Stimulated activated CD8-positive, alpha-beta memory T cell treated with anti-CD3 and anti-CD28 coated beads, Interleukin-2, amount 100 ng/mL, for 48 hours (primary cell): ENCODE results near the gene RAP1GAP.

Experiments used
- DNase-seq, 2 donors: peaks; one replicate each; pipeline ENCODE4 v3.0.0-alpha.2; 2020; ENCODE audit warnings: low read depth in 2 of 2

The RAP1GAP gene

DNA sequence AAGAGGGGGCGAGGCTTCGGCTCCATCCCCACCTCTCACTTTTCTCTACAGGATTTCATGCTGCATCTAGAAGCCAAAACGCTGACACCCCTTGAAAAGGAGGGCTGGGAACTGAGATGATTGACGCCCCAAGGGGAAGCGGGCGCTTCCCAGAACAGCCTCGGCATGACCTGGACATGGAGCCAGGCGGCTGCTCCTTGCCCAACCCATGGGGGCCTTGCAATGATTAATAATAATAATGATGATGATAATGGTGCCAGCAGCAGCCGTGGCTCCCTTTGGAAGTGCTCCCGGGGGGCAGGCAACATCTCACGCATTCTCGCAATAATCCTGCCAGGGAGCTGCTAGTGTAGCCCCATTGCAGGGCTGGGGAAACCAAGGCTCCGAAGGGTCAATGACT is 78.2 kb downstream of the RAP1GAP start:
- DNase-seq = no peak

DNA sequence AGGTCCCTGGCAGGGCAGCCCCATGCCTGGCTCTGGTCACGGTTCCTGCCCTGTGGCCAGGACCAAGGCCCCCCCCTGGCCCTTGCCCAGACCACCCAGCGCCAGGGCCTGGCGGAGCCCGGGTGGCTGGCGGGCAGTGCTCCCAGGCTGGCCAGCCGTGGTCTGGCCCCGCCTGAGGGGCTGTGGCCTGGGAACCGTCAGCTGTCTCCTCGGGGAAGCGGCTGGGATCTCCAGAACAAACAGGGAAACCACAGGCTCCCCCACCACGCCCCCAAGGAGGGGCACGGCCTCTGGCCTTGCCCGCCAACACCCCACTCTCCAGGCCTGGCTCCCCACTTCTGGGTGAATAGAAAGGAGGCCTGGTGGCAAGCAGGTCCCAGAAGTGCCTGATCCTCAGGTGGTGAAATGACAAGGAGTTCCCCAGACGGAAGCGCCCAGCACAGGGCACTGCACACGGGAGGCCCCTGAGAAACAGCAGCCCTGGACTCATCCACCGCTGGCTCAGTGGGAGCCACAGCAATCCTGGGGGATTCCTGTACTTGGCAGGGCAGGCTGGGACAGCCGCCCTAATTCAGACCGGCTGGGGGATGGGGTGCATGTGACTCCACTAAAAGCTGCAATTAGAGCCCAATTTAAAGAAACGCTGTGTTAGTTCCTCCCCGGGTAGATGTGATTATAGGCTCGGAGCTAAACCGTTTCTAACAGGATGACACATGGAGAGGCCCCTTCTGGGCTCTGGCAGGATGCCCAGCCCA is 78.9 kb downstream of the RAP1GAP start:
- DNase-seq = no peak

DNA sequence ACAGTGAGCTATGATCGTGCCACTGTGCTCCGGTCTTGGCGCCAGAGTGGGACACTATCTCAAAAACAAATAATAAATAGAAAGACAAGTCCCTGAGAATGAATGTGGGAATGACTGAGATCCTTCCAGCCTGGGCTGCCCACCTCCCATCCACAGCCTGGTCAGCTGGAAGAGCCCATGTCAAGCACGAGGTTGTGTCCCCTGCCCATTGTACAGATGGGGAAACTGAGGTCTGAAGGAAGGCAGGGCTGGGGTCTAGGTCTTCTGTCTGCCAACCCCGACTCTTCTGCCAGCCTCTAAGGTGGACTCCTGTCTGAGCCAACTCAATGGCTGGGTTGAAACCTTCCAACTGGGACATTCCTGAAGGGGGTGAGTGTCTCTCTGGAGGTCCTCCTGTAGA is 79.5 kb downstream of the RAP1GAP start:
- DNase-seq = no peak

DNA sequence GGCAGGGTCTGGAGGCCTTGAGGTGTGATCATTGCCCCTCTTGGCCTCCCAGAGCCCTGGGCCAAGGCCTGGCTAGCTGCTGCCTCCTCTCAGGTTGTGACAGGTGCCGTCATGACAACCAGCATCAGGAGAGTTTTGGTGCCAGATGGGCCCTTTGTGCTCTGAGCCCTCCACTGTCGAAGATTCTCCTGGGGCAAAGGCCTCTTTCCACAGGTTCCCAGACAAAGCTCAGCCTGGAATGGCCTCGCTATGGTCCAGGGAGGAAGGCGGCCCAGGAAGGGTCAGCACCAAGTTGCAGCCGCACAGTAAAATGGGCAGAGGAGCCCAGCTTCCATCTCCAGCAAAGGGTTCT is 81.6 kb downstream of the RAP1GAP start:
- DNase-seq = no peak

DNA sequence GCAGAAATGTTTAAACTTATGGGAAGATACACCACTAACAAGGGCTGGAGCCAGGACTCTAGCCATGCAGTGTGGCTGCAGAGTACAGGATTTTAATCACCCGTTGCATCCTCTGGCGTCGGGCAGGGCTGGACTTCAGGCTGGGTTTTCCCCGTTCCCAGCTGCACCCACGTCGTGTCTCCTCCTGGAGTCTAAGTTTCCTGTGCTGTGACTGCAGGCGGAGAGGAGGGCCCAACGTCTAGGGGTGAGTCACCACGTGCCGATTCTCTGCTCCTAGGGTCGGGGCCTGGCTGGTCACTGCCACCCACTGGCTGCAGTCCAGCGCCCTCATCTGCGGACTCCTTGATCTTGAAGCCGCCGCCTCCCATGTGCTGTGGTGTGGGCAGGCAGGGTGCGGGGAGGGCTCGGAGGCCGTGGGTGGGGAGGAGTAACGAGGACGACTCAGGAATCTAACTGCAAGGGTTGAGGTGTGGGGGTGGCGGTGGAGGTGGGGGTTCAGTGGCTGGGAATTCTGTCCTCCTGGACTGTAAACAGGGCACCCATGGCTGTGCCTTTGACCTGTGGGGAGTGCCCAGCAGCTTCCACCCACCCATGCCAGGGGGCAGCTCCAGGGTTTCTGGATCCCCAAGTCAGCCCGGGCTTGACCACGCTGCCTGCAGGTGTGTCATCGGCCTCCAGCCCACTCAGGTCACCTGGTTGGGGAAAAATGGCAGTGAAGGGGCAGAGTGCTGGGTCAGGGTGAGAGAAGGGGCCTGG is 82.1 kb downstream of the RAP1GAP start:
- no peak for DNase-seq

DNA sequence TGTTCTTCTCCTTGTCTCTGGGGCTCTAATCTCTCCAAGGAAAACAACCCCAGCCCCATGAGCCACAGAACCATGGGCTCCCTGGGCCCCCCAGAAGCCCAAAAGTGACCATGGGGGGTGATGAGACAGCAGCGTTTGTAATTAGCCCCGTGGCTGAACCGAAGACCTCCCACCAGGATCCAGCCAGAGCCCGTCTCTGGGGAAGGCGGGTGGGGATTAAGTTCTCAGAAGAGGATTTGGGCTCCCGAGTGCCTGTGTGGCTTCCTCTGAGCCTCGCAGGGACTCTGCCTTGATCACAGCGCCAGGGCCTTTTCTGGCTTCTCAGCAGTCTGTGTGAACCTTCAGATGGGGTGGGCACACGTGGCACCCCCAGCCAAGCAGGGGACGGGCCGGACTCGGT is 82.9 kb downstream of the RAP1GAP start:
- DNase-seq = no peak

DNA sequence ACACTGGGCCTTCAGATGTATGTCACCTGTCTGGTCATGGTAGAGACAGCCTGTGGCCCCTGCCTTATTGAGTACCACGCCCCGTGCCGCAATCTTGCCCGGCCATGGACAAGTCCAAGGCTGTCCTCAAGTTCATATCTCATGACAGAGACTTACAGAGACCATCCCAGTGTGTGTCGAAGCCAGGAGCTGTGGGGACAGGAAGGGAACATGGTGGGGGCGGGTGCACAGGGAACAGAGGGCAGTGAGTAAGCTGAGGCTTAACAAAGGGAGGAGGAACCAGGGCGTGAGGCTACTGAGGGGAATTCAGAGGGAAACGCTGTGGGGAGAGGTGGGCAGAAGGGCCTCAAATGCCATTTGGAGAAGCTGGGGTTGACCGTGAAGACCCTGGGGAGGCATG is 84.1 kb downstream of the RAP1GAP start:
- DNase-seq = no peak

DNA sequence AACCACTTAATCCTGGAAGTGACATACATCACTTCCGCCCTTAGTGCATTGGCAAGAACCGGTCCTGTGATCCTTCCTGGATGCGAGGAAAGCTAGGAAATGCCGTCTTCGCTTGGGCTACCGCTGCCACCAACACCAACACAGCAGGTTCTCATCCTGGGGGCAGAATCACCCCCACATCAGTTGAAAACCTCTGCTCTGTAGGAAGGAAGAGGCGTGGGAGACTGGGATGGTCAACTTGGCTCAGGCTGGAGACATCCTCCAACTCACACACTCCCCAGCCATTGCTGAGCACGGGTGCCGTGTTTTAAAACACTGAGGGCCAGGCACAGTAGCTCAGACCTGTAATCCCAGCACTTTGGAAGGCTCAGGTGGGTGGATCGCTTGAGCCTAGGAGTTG is 85.1 kb downstream of the RAP1GAP start:
- DNase-seq = no peak

DNA sequence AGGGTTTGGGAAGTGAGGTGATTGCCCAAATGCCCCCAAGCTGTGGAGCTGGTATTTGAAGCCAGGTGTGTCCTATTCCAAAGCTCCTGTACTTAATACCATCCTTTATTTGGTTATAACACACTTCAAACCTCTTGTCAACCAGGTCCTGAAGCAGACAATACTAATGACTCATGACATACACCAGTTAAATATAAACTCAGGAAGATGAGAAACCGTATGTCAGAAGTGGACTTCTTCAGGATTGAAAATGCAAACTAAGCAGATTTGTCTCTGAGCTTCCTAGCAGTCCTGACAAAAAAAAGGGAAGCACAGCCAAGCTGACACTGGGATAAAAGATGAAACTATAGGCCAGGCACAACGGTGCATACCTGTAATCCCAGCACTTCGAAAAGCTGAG is 89.4 kb downstream of the RAP1GAP start:
- no peak for DNase-seq

DNA sequence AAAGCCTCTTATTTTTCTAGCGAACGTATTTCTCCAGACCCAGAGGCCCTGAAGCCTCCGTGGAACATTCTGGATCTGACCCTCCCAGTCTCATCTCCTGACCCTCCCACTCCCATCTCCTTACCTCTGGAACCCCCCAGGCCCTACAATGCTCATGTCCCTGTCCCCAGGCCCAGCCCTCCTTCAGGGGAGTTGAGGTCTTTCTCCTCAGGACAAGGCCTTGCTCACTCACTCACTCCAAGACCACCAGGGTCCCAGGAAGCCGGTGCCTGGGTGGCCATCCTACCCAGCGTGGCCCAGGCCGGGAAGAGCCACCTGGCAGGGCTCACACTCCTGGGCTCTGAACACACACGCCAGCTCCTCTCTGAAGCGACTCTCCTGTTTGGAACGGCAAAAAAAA is 91.2 kb downstream of the RAP1GAP start:
- no peak for DNase-seq

DNA sequence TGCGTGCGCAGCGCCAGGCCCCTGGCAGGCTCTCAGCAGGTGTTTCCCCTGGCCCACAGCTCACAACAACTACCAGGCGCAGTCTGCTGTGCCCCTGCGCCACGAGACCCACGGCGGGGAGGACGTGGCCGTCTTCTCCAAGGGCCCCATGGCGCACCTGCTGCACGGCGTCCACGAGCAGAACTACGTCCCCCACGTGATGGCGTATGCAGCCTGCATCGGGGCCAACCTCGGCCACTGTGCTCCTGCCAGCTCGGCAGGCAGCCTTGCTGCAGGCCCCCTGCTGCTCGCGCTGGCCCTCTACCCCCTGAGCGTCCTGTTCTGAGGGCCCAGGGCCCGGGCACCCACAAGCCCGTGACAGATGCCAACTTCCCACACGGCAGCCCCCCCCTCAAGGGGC is 91.8 kb downstream of the RAP1GAP start:
- DNase-seq = no peak

DNA sequence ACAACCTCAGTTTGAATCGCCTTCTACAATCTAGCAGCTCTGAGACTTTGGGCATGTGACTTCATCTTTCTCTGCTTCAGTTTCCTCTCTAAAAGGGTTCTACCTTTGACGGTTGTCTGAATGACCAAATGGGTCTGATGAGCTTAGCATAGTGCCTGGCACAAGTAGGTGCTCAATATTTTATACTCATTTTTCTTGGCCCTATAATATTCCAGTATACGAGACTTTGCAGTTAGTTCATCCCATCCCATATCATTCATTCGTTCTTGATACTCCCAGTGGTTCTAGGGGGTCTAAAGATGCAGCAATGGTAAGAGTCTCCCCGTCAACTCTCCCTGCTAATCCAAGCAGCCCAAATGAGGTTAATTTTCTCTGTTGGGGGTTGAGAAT is 92.4 kb downstream of the RAP1GAP start:
- DNase-seq = no peak

DNA sequence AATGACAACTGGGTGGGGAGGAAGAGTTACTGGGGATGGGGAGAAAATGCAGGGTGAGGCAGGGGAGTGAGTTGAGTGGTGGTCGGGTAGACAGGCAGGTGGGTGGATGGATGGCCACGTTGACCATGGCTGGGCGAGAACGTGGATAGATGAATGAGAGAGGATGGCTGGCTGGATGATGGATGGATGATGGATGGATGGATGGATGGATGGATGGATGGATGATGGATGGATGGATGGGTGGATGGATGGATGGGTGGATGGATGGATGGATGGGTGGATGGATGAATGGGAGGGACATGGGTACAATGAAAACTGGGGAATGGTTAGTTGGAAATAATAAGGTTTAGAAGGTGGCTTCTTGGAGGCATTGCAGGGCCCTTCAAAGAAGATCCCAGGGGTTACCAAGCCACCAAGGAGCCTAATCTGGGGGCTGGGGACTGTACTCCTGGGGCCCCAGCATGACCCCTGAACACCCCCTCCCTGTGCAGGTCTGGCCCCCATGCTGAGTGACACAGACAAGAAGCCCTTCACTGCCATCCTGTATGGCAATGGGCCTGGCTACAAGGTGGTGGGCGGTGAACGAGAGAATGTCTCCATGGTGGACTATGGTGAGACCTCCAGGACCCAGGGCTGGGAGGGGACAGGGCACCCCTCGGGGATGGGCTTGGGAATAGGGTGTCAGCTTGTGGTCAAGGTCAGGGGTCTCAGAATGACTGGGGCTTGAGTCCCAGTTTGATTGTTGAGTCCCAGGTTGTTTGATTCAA is 92.9 kb downstream of the RAP1GAP start:
- DNase-seq = no peak

DNA sequence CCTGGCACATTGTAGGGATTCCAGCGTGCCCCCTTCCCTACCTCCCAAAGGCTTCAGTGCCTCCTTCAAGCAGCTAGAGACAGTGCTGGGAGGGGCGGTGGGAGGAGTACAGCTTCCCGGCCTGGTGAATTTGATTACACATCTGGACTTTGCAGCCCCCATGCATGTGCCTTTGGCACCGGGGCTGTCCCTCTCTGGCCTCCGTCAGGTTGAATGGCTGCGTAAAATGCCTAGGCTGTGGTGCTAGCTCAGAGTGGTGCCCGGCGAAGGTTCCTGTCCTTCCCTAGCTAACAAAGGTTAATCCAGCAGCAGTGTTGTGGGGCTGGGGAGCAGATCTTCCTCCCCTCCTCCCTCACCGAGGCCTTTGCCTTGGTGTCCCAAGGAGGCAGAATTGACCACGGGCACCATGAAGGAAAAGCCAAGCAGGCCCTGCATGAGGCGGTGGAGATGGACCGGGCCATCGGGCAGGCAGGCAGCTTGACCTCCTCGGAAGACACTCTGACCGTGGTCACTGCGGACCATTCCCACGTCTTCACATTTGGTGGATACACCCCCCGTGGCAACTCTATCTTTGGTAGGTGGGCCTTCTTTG is 93.7 kb downstream of the RAP1GAP start:
- DNase-seq = no peak

DNA sequence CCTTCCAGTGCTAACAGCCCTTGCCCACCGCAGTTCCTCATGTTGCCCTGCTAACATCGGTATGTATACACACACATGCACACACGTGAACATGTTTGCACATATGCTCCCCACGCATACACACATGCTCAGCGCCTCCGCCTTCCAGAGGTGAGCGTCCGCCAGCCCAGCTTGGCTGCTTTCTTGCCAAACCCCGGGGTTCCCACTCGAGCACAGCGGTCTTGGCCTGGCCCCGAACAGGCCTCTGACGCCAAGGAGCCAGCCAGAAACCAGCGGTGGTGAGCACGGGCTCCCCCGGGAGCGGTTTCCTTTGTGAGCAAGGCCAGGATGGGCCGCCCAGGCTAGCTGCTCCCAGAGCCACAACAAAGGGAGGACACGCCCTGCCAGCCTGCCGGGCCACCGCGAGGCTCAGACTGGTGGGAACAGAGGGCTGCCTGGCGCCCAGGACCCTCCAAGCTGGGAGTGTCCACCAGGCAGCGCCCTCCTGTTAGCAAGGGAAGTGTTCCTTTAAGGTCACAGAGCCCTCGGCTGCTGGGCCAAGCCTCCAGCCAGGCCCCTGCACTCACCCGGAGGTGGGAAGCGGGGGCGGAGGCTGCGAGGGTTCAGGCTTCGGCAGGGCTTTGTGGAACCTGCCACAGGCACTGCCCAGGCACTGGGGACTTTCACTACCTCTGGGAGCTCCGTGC is 94.5 kb downstream of the RAP1GAP start:
- DNase-seq = no peak

DNA sequence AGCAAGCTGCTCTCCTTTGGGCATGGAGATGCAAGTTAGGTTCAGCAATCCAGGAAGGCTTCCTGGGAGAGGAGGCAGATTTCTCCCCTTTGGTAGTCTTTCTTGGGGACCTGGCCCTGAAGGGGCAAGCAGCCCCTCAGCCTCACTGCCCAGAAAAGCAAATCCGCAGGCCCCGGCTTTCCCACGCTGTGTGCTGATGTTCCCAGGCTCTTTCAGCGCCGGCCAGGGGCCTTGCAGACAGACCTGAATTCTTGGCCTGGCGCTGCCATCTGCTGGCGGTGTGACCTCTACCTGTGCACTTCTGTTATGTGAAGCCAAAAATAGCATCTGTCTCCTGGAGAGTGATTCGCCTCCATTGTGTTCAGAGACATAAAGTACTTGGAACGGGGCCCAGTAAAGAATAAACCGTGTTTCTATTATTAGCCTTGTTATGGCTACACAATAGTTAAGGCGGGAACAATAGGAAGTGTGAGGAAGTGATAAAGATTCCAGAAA is 95.1 kb downstream of the RAP1GAP start:
- DNase-seq = peak in 1 of 2 donors; percentile 12

DNA sequence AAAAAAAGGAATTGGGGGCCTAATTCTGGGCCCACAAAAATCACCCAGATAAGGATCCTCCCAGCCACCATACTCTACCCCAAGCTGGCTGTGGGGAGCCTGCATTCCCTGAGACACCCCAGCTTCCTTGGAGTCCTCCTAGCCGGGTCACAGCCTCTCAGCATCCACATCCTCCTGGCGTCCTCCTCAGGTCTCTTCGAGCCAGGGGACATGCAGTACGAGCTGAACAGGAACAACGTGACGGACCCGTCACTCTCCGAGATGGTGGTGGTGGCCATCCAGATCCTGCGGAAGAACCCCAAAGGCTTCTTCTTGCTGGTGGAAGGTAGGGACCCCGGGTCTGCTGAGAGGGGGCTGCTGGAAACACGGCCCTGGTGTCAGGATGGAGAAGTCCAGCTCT is 95.7 kb downstream of the RAP1GAP start:
- no peak for DNase-seq

DNA sequence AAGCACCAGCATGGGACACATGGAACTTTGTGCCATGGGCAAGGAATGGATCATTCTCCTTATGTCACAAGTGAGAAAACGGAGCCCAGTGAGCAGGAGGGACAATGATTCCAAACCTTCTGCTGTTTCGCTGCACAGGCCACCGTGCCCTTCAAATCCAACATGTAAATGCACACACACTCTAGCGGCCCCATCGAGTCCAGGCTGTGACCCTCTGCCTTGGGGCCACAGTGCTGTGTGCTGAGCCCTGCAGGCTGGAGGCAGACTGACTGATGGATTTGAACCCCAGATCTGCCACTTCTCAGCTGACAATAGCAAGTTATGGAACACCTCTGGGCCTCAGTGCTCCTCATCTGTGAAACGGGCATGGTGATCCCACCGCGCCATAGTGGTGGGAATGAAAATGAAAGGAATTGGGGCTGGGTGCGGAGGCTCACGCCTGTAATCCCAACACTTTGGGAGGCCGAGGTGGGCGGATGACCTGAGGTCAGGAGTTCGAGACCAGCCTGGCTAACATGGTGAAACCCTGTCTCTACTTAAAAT is 96.4 kb downstream of the RAP1GAP start:
- no peak for DNase-seq

DNA sequence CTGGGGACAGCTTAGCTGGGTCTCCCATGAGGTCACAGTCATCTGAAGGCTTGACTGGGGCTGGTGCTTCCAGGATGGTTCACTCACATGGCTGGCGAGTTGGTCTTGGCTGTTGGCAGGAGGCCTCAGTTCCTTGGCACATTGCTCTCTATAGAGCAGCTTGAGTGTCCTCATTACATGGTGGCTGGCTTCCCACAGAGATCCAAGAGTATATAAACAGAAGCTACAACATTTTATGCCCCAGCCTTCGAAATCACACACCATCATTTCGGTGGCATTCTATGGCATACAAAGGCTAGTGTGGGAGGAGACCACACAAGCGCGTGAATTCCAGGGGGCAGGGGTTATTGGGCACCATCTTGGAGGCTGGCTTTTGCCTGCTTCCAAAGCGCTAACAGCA is 96.9 kb downstream of the RAP1GAP start:
- no peak for DNase-seq

DNA sequence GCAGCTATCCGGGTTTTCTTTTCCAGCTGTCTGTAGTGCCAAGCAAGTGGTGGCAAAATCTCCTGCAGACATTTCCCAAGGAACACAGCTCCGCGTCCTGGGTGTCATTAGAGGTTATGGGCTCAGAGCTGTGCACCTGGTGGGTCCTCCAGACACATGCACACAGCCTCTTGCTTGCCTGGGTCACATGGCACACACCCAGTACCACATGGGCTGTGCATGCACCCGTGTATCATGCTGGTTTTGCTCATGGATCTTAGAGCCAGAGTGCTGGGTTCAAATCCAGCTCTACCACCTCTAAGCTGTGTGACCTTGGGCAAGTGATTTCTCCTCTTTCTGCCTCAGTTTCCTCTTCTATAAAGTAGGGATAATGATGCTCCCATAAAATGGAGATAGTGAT is 98.3 kb downstream of the RAP1GAP start:
- no peak for DNase-seq

DNA sequence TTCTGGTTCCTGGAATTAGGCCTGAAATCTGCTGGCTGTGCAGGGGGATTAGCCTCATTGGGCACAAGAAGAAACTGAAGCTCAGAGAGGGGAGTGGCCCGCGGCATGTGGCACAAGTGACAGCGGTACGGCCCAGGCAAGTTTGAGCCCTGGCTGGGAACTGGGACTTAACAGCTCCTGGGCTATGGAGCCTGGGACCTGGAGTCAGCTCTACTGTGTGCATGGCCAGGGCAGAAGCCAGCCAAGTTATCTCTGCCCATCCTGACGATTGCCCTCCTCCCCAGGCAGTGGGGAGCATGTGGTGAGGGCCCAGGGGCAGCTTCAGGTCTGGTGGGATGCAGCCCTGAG is 98.7 kb downstream of the RAP1GAP start:
- no peak for DNase-seq
